Smooth muscle cell (in vitro differentiated cells): ENCODE measurements around the gene DOLK. TPM values are rescaled to one million over a fixed set of nuclear protein-coding genes. Genes with fewer than 3 reads are reported as not detected.
"Not testable (repeated sequence)": the region's sequence is repeated elsewhere in the genome, so short reads cannot be mapped to it uniquely, and the experiment has no call there.

Source experiments
- DNase-seq: peaks from one replicate; lab custom pipeline; 2025; ENCODE audit not compliant: unreplicated experiment; lab: John Stamatoyannopoulos, UW
- H2AFZ ChIP-seq: fragments of 200-600 bp; sonication (generic); 2 replicates; pipeline ENCODE4 v1.6.0; 2016; ENCODE audit warnings: antibody characterized with exemption, low read depth, mild to moderate bottlenecking
- H3F3A ChIP-seq: fragments of 200-600 bp; sonication (generic); 2 replicates; pipeline ENCODE4 v1.6.0; 2017; ENCODE audit warnings: antibody characterized with exemption, low read depth
- H3K27ac ChIP-seq: fragments of 200-600 bp; sonication (generic); 2 replicates; pipeline ENCODE4 v1.5.1; 2016; ENCODE audit warnings: low read depth, mild to moderate bottlenecking
- H3K27me3 ChIP-seq: fragments of 200-600 bp; sonication (generic); 2 replicates; pipeline ENCODE4 v1.6.1; 2016; ENCODE audit warnings: low read depth, mild to moderate bottlenecking
- H3K36me3 ChIP-seq: fragments of 200-600 bp; sonication (generic); 2 replicates; pipeline ENCODE4 v1.5.1; 2016; ENCODE audit warnings: low read depth
- H3K4me1 ChIP-seq: fragments of 200-600 bp; sonication (generic); 2 replicates; pipeline ENCODE4 v1.5.1; 2016; ENCODE audit warnings: low read depth
- H3K4me2 ChIP-seq: fragments of 200-600 bp; sonication (generic); 2 replicates; pipeline ENCODE4 v1.6.0; 2016; ENCODE audit warnings: mild to moderate bottlenecking
- H3K4me3 ChIP-seq: fragments of 200-600 bp; sonication (generic); 2 replicates; pipeline ENCODE4 v1.5.1; 2016; ENCODE audit warnings: mild to moderate bottlenecking
- H3K79me2 ChIP-seq: fragments of 200-600 bp; sonication (generic); 2 replicates; pipeline ENCODE4 v1.6.0; 2016; ENCODE audit warnings: low read depth, mild to moderate bottlenecking
- H3K9ac ChIP-seq: fragments of 200-600 bp; sonication (generic); 2 replicates; pipeline ENCODE4 v1.6.0; 2016; ENCODE audit warnings: low read depth
- H3K9me3 ChIP-seq: fragments of 200-600 bp; sonication (generic); replicated peaks from 2 replicates; pipeline ENCODE4 v1.5.1; 2016; ENCODE audit warnings: low read depth
- H4K20me1 ChIP-seq: fragments of 200-600 bp; sonication (generic); 2 replicates; pipeline ENCODE4 v1.6.0; 2016; ENCODE audit warnings: low read depth
- whole genome bisulfite sequencing: methylation state at CpG from one replicate; pipeline ENCODE4 v1.1.7; 2016; ENCODE audit warnings: low lambda C conversion rate; 5-methylcytosine and 5-hydroxymethylcytosine counted together
- polyA plus RNA-seq: library from polyadenylated mRNA; unstranded; fragments of >200 nt; fragmentation: Nextera tagmentation; extraction: Ambion mirVana; gene quantifications from 2 replicates; pipeline ENCODE4 v1.2.1, GENCODE V29; 2016
- total RNA-seq: library from RNA; depleted of rRNA; stranded (reverse); fragments of >200 nt; gene quantifications from 2 replicates; pipeline ENCODE4 v1.2.3, GENCODE V29; 2014
- TF ChIP-seq, protein P1 (sequence below): fragments of 200-600 bp; sonication (generic); IDR thresholded peaks from 2 replicates; pipeline ENCODE4 v1.5.1; 2017; ENCODE audit warnings: borderline replicate concordance, mild to moderate bottlenecking, antibody characterized with exemption; ENCODE audit not compliant: insufficient read depth, poor library complexity, severe bottlenecking

DOLK gene
- total and polyA plus RNA-seq, 2 experiments from 2014 or later, result 14.1 to 31.3 TPM

- Histone ChIP-seq H3K79me2 (peaks cover 40% of the 10 kb centered on the region), H3K4me1 (peaks cover 8% of the 10 kb centered on the region), H3F3A (peaks cover 6% of the 10 kb centered on the region), H3K4me3 (peak overlapping the region; percentile 75), H3K9me3 (no peaks in the 10 kb centered on the region), H4K20me1 (peaks cover 4% of the 10 kb centered on the region), H2AFZ (peak overlapping the region; percentile 66), H3K9ac (peak overlapping the region; percentile 95), H3K27me3 (no peaks in the 10 kb centered on the region), H3K27ac (peak overlapping the region; percentile 96), H3K36me3 (no peaks in the 10 kb centered on the region), H3K4me2 (peak overlapping the region; percentile 90)
- TF ChIP-seq, protein P1, sequence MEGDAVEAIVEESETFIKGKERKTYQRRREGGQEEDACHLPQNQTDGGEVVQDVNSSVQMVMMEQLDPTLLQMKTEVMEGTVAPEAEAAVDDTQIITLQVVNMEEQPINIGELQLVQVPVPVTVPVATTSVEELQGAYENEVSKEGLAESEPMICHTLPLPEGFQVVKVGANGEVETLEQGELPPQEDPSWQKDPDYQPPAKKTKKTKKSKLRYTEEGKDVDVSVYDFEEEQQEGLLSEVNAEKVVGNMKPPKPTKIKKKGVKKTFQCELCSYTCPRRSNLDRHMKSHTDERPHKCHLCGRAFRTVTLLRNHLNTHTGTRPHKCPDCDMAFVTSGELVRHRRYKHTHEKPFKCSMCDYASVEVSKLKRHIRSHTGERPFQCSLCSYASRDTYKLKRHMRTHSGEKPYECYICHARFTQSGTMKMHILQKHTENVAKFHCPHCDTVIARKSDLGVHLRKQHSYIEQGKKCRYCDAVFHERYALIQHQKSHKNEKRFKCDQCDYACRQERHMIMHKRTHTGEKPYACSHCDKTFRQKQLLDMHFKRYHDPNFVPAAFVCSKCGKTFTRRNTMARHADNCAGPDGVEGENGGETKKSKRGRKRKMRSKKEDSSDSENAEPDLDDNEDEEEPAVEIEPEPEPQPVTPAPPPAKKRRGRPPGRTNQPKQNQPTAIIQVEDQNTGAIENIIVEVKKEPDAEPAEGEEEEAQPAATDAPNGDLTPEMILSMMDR, result no peak
- 37% methylated on average over 30 of the region's 30 CpGs for whole genome bisulfite sequencing
- no peak for DNase-seq
Observed at GRCh38 chr9:128946571-128947276, 679 bp downstream of the DOLK start.

GRCh38 chr9:128945798-128946501, 1.5 kb downstream of the DOLK start:
- Histone ChIP-seq H2AFZ (no peak overlapping the region), H3F3A (peaks cover 6% of the 10 kb centered on the region), H3K4me3 (no peak overlapping the region), H3K36me3 (no peaks in the 10 kb centered on the region), H3K4me1 (peaks cover 8% of the 10 kb centered on the region), H3K4me2 (peak overlapping the region; percentile 90), H3K9me3 (no peaks in the 10 kb centered on the region), H3K27me3 (no peaks in the 10 kb centered on the region), H3K27ac (no peak overlapping the region), H4K20me1 (peaks cover 4% of the 10 kb centered on the region), H3K79me2 (peaks cover 40% of the 10 kb centered on the region), H3K9ac (no peak overlapping the region)
- DNase-seq, result no peak
- WGBS, result over 99% methylated on average over 19 of the region's 19 CpGs
- TF ChIP-seq, protein P1, result no peak

- H3F3A ChIP-seq, H3K9me3 ChIP-seq, H4K20me1 ChIP-seq, H2AFZ ChIP-seq, H3K4me2 ChIP-seq, H3K27me3 ChIP-seq, H3K4me1 ChIP-seq, H3K36me3 ChIP-seq, DNase-seq, H3K27ac ChIP-seq, H3K4me3 ChIP-seq, H3K9ac ChIP-seq: not testable (repeated sequence)
- 97% methylated on average over 7 of the region's 7 CpGs for WGBS
- peaks cover 31% of the 10 kb centered on the region for H3K79me2 ChIP-seq
Observed at GRCh38 chr9:128944966-128945365, 2.4 kb downstream of the DOLK start.

- H3K4me2 ChIP-seq, result no peak overlapping the region
- TF ChIP-seq, protein P1, result no peak
- H3K9me3 ChIP-seq, result no peaks in the 10 kb centered on the region
- peaks cover 22% of the 10 kb centered on the region for H3K79me2 ChIP-seq
- H3K4me3 ChIP-seq, result no peak overlapping the region
- H3K4me1 ChIP-seq, result peaks cover 8% of the 10 kb centered on the region
- no peak overlapping the region for H3K27ac ChIP-seq
- WGBS, result 70% methylated on average over 7 of the region's 7 CpGs
- peaks cover 3% of the 10 kb centered on the region for H4K20me1 ChIP-seq
- no peak overlapping the region for H3K9ac ChIP-seq
- no peak for DNase-seq
- peaks cover 6% of the 10 kb centered on the region for H3F3A ChIP-seq
- H2AFZ ChIP-seq, result no peak overlapping the region
- H3K36me3 ChIP-seq, result no peaks in the 10 kb centered on the region
- no peaks in the 10 kb centered on the region for H3K27me3 ChIP-seq
Observed at GRCh38 chr9:128943832-128944620, 3.4 kb downstream of the DOLK start.
